Loucy (cell line): ENCODE results near the gene LMX1B.
A peak's percentile ranks its signal among the peaks of the same experiment; 100 is the strongest.

Source experiments
- H2AFZ ChIP-seq: fragments of 200-600 bp; sonication (generic); 2 replicates; pipeline ENCODE4 v1.6.0; 2016; ENCODE audit warnings: antibody characterized with exemption, mild to moderate bottlenecking, low read length, moderate library complexity
- H3F3A ChIP-seq: fragments of 200-600 bp; 2 replicates; pipeline ENCODE4 v1.6.0; 2016; ENCODE audit warnings: antibody characterized with exemption, low read depth, mild to moderate bottlenecking
- H3K27me3 ChIP-seq: fragments of 200-600 bp; sonication (generic); 2 replicates; pipeline ENCODE4 v1.6.1; 2014; ENCODE audit warnings: low read length, mild to moderate bottlenecking; ENCODE audit not compliant: insufficient read depth, poor library complexity, severe bottlenecking
- H3K36me3 ChIP-seq: fragments of 200-600 bp; sonication (generic); 2 replicates; pipeline ENCODE4 v1.6.1; 2016; ENCODE audit warnings: low read length; ENCODE audit not compliant: insufficient read depth
- H3K4me1 ChIP-seq: fragments of 200-600 bp; sonication (generic); 2 replicates; pipeline ENCODE4 v1.5.1; 2014; ENCODE audit warnings: low read length, mild to moderate bottlenecking; ENCODE audit not compliant: insufficient read depth, poor library complexity, severe bottlenecking
- H3K4me2 ChIP-seq: fragments of 200-600 bp; sonication (generic); 2 replicates; pipeline ENCODE4 v1.6.0; 2014; ENCODE audit warnings: antibody characterized with exemption, low read length, low read depth, mild to moderate bottlenecking; ENCODE audit not compliant: poor library complexity, severe bottlenecking
- H3K4me3 ChIP-seq: fragments of 200-600 bp; sonication (generic); 2 replicates; pipeline ENCODE4 v1.5.1; 2014; ENCODE audit warnings: low read length, mild to moderate bottlenecking, mixed read lengths; ENCODE audit not compliant: poor library complexity, severe bottlenecking
- H3K79me2 ChIP-seq: fragments of 200-600 bp; sonication (generic); 2 replicates; pipeline ENCODE4 v1.6.1; 2014; ENCODE audit warnings: low read length; ENCODE audit not compliant: insufficient read depth
- H3K9ac ChIP-seq: fragments of 200-600 bp; sonication (generic); 2 replicates; pipeline ENCODE4 v1.6.0; 2014; ENCODE audit warnings: mild to moderate bottlenecking, low read depth, low read length, moderate library complexity; ENCODE audit not compliant: poor library complexity, severe bottlenecking
- H3K9me2 ChIP-seq: fragments of 200-600 bp; sonication (generic); replicated peaks from 2 replicates; pipeline ENCODE4 v1.6.1; 2016; ENCODE audit warnings: low read depth, low read length, mixed read lengths
- H3K9me3 ChIP-seq: fragments of 200-600 bp; sonication (generic); 2 replicates; pipeline ENCODE4 v1.6.1; 2014; ENCODE audit warnings: mild to moderate bottlenecking, antibody characterized with exemption, low read length, low read depth; ENCODE audit not compliant: insufficient read depth
- H4K20me1 ChIP-seq: fragments of 200-600 bp; sonication (generic); 2 replicates; pipeline ENCODE4 v1.6.0; 2014; ENCODE audit warnings: antibody characterized with exemption, low read length, mild to moderate bottlenecking; ENCODE audit not compliant: insufficient read depth, poor library complexity, severe bottlenecking
- CTCF ChIP-seq: fragments of 200-600 bp; sonication (generic); conservative IDR thresholded peaks from 2 replicates; pipeline ENCODE4 v1.5.1; 2014; ENCODE audit warnings: mild to moderate bottlenecking, antibody characterized with exemption, low read length
- EZH2phosphoT487 ChIP-seq: fragments of 200-600 bp; IDR thresholded peaks from 2 replicates; pipeline ENCODE4 v1.6.1; 2018; ENCODE audit warnings: antibody characterized with exemption, mild to moderate bottlenecking, moderate library complexity, borderline replicate concordance

The LMX1B gene

GRCh38 chr9:126581893-126582292 is 31.8 kb upstream of the LMX1B start:
- Histone ChIP-seq H3K4me2 (peak overlapping the region; percentile 48), H2AFZ (no peak overlapping the region; the same call in 1 of the 2 replicates), H3K9ac (no peak overlapping the region), H4K20me1 (no peaks in the 10 kb centered on the region), H3K4me1 (peaks cover 4% of the 10 kb centered on the region), H3K4me3 (peak overlapping the region; percentile 1), H3K79me2 (no peaks in the 10 kb centered on the region), H3K9me2 (no peaks in the 10 kb centered on the region), H3K27me3 (no peaks in the 10 kb centered on the region), H3K36me3 (no peaks in the 10 kb centered on the region), H3F3A (no peaks in the 10 kb centered on the region), H3K9me3 (no peaks in the 10 kb centered on the region)
- TF ChIP-seq EZH2phosphoT487 (no peak), CTCF (no peak)

- Histone ChIP-seq H3K27me3 (no peaks in the 10 kb centered on the region), H3K9ac (no peak overlapping the region)
- TF ChIP-seq CTCF, result no peak
- no peak for TF ChIP-seq EZH2phosphoT487
Observed at GRCh38 chr9:126582427-126582826, 31.3 kb upstream of the LMX1B start.

GRCh38 chr9:126583144-126583760 is 30.5 kb upstream of the LMX1B start:
- Histone ChIP-seq H3F3A (no peaks in the 10 kb centered on the region), H3K9me3 (no peaks in the 10 kb centered on the region), H3K4me2 (no peak overlapping the region), H3K9ac (no peak overlapping the region), H2AFZ (no peak overlapping the region), H3K36me3 (no peaks in the 10 kb centered on the region), H3K4me1 (peaks cover 4% of the 10 kb centered on the region), H3K79me2 (no peaks in the 10 kb centered on the region), H4K20me1 (no peaks in the 10 kb centered on the region), H3K27me3 (no peaks in the 10 kb centered on the region), H3K9me2 (no peaks in the 10 kb centered on the region), H3K4me3 (no peak overlapping the region)
- TF ChIP-seq EZH2phosphoT487, result no peak
- TF ChIP-seq CTCF, result no peak; the same call in 1 of the 2 replicates

More at GRCh38 chr9:126582427-126582826, 31.3 kb upstream of the LMX1B start:
- H3F3A ChIP-seq, result no peaks in the 10 kb centered on the region
- H3K79me2 ChIP-seq, result no peaks in the 10 kb centered on the region
- no peaks in the 10 kb centered on the region for H3K9me2 ChIP-seq
- H3K36me3 ChIP-seq, result no peaks in the 10 kb centered on the region
- no peak overlapping the region for H3K4me3 ChIP-seq
- H4K20me1 ChIP-seq, result no peaks in the 10 kb centered on the region
- peaks cover 4% of the 10 kb centered on the region for H3K4me1 ChIP-seq
- no peaks in the 10 kb centered on the region for H3K9me3 ChIP-seq
- H2AFZ ChIP-seq, result no peak overlapping the region
- H3K4me2 ChIP-seq, result no peak overlapping the region
